8988T (cell line): Measurements from ENCODE around the gene BCL2L14.

Experiments
- DNase-seq: peaks from one replicate; pipeline ENCODE4 v3.0.0; 2011

The BCL2L14 gene

DNA sequence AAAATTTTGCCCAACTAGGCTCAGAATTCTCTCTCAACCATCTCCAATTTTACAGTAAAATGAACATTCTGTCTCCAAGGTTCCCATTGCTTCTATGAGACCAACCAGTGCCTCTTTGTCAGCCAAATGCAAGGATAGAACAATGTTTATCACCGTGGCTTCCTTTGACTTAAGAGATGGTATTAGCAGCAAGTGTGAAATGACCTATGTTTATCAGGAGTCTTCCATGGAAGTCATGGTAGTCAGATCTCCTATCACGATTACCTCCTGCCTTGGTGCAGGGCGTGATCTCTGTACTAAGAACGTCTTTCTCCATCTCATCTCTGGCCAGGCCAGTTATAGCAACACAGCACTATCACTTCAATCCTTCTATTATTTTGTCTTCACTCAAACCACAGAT is 6.1 kb upstream of the BCL2L14 start:
- no peak for DNase-seq

- no peak for DNase-seq
Measured at GRCh38 chr12:12068751-12069150, 2.0 kb upstream of the BCL2L14 start.

DNA sequence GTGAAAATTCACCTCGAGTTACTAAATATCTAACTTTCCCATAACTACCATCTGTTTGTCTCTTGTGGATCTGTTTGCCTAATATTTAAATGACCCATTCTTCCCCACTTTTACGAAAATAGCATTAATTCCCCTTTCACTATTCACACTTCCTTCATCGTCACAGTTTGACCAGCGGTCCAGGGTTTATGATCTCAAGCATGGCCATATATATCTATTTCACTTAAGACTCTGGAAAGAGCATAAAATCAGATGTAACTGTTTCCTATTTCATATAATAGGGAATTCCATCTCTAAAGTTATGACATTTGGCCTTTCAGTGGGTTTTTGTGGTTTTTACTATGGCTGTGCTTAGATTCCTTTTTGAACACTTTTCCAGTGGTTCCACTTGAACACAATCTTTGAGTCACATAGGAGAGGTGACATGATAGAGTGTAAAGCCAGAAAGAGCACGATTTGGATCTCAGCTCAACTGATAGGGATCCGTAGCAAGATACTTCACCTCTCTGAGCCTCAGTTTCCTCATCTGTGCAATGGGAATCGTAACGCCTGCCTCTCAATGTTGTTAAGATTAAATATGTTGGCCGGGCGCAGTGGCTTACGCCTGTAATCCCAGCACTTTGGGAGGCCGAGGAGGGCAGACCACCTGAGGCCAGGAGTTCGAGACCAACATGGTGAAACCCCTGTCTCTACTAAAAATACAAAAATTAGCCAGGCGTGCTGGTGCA is 754 bp upstream of the BCL2L14 start:
- DNase-seq: no peak

GRCh38 chr12:12072064-12072760 is 1.5 kb downstream of the BCL2L14 start:
- no peak for DNase-seq

DNA sequence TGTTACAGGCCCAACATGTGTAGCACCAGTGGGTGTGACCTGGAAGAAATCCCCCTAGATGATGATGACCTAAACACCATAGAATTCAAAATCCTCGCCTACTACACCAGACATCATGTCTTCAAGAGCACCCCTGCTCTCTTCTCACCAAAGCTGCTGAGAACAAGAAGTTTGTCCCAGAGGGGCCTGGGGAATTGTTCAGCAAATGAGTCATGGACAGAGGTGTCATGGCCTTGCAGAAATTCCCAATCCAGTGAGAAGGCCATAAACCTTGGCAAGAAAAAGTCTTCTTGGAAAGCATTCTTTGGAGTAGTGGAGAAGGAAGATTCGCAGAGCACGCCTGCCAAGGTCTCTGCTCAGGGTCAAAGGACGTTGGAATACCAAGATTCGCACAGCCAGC is 8.6 kb downstream of the BCL2L14 start:
- no peak for DNase-seq

GRCh38 chr12:12081836-12082497 is 11.2 kb downstream of the BCL2L14 start:
- DNase-seq: peak; percentile 40

DNA sequence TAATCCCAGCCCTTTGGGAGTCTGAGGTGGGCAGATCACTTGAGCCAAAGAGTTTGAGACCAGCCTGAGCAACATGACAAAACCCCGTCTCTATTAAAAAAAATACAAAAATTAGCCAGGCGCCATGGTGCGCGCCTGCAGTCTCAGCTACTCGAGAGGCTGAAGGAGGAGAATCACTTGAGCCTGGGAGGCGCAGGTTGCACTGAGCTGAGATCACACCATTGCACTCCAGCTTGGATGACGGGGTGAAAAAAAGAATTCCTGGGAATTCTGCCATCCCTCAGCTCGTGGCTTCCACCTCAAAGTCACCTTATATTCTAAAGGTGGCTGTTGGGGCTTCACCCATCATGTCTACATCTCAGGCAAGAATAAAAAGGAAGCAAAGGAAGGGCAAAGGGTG is 12.9 kb downstream of the BCL2L14 start:
- DNase-seq: no peak

DNA sequence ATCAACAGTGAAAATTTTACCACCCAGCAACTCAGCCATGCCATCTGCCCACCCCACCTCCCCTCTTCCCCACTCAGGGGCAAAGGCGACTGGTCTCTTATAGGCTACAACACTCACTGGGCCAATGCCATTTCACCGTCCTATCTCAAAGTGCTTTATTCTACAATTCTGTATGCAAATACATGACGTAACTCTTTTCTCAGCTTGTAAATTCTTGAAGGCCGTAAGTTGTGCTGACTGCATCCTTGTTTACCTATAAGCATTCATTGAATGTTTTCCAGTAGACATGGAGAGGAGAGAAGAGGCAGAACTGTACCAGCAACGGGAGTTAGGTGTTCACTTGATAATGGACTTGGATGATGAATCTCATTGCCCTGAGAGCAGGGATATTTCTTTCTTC is 15.6 kb downstream of the BCL2L14 start:
- DNase-seq: no peak

DNA sequence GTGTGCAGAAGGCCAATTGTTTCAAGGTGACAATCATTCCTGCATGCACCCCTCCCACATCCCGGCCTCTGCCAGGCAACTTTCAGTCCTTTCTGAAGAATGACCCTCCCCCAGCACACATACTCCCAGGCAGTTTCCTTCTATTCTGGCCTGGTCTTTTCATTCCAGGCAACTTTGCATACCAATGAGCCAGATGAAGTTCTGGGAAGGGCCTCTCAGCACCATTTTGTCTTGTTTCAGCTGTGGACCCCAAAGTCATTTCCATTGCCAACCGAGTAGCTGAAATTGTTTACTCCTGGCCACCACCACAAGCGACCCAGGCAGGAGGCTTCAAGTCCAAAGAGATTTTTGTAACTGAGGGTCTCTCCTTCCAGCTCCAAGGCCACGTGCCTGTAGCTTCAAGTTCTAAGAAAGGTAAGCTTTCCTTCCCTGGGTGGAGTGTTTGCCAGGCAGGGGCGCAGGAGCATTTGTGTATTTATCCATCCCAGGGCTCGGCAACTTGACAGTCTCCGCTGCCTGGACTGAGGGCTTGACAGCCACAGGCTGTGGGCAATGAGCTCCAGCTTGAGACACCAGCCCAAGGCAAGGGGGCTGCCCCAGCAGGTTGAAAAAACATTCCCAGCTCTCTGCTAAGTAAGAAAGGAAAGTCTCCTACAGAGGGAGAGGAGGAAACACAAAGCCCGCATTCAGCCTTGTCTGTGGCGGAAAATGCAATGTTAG is 16.4 kb downstream of the BCL2L14 start:
- DNase-seq: no peak

- no peak for DNase-seq
Measured at GRCh38 chr12:12087693-12088034, 16.9 kb downstream of the BCL2L14 start.

- DNase-seq: no peak
Measured at GRCh38 chr12:12088147-12088546, 17.4 kb downstream of the BCL2L14 start.

- DNase-seq: no peak
Measured at GRCh38 chr12:12088761-12089160, 18.0 kb downstream of the BCL2L14 start.

- DNase-seq: no peak
Measured at GRCh38 chr12:12091071-12091470, 20.3 kb downstream of the BCL2L14 start.

DNA sequence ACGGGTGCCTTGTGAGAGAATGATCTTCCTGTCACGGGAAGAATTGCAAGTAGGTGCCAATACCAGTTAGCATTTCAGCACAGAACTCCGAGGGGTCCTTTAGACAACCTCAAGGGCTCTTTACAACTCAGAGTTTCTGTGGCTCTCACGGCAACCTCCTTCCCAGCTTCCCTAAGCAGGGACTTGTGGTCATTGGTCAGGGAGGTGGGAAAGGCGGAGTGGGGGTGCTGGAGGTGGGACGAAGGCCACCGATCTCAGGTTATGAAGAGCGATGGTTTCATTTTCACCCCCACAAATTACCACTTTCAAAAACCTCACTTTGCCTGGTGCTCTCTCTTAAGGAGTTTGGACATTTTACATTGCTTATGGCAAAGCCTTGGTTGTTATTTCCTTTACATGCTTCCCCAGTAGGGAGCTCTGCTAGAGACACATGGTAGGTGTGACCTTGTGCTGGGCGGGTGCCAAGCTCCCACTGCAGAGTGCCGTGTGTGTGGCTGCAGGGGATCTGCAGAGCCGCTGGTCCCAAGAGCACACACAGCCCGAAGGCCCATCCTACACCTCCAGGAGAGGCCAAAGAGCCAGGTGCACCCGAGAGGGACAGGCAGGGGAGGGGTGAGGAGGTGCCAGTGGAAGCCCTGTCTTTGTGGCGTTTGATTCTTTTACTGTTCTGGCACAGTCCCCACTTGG is 21.4 kb downstream of the BCL2L14 start:
- no peak for DNase-seq

DNA sequence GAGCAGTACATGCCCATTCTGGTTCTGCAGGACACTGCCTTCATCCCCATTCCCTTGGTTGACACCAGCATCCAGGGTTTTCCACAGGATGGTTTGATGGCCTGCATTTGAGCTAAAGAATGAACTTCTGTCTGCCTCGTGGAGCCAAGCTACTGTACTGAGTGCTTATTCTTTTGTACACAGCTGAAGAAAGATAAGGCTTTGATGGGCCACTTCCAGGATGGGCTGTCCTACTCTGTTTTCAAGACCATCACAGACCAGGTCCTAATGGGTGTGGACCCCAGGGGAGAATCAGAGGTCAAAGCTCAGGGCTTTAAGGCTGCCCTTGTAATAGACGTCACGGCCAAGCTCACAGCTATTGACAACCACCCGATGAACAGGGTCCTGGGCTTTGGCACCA is 23.7 kb downstream of the BCL2L14 start:
- no peak for DNase-seq

DNA sequence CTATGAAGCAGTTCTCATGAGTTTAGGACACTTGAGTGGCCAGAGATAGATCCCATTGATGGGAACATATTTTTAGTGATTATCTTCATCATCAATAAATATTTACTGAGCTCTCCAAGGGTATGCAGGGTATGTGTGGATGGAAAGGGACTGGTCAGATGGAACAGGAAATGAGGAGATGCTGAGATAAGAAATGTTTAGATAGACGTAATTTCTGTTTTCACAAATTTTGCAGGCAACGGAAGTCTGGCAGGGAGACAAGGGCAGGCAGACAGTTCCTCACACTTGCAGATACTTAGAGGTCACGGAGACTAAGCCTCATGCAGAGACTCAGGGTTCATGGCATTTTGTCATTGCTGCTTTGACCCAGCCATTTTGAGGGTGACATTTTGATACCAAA is 24.3 kb downstream of the BCL2L14 start:
- DNase-seq: no peak

DNA sequence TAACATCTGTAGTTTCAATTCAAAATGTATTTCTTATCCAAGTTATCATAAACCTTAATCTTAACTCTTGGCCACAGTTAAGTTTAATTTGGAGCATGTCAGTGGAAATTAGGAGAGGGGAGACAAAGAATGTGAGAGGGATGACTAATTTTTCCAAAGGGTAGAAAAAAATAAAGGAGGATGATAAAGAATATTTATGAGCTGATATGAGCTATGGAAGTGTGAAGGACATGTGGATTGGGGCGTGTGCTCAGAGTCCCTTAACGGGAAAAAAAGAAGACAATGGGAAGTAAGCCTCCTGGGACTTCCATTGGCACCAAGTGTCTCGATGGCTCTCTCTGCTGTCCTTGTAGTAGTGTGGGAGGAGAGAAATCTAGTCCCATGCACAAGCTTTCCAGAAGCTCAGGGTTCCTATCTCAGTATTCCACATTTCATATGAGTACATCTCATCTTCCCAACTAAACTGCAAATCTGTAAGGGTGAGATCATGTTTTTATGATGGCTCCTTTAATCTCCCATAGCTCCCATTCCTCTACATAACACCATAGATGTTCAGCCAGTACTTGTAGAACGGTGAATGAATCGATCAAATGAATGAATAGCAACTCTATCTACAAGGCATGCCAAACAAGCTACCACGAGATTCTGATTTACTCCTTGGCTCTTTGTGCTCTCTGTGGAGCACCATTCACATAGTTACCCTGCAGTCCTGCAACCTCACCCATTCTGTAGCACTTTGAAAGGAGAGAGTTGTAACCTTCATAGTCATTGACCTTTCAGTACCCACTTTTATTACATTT is 27.4 kb downstream of the BCL2L14 start:
- no peak for DNase-seq

- DNase-seq: no peak
Measured at GRCh38 chr12:12098691-12099015, 27.9 kb downstream of the BCL2L14 start.

DNA sequence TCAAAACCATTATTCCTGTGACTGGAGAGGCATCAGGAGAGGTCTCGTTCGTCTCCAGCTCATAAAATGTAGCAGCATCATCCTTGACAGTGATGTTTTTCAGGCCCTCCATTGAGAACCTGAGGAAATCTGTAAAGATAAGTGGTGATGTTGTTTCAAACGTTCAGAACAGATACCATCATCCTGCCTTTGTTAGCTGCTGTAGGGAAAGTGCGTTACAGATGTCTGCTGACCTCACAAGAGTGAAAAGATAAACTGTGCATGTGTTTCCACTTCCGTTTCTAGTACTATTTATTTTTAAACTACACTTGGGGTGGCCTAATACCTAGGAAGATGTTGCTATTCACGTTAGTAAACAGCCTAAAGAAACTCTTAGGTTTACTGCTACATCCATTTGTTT is 28.4 kb downstream of the BCL2L14 start:
- no peak for DNase-seq

DNA sequence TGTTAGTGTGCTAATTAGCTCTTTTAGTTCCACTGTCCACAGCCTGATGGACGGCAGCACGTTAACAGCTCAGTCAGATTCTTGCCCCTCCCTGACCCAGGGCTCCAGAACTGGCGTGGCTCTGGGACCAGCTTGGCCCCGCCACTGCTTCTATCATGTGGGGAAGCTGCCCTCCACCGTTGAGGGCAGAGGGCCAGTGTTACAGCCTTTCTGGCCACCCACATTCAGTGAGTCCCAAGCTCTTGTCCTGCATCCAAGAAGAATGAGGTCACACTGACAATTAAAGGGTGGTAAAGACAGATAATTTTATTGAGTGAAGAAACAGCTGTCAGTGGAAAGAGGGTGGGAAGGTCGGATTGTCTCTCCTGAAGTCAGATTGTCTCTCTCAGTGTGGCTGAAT is 36.9 kb downstream of the BCL2L14 start:
- no peak for DNase-seq

DNA sequence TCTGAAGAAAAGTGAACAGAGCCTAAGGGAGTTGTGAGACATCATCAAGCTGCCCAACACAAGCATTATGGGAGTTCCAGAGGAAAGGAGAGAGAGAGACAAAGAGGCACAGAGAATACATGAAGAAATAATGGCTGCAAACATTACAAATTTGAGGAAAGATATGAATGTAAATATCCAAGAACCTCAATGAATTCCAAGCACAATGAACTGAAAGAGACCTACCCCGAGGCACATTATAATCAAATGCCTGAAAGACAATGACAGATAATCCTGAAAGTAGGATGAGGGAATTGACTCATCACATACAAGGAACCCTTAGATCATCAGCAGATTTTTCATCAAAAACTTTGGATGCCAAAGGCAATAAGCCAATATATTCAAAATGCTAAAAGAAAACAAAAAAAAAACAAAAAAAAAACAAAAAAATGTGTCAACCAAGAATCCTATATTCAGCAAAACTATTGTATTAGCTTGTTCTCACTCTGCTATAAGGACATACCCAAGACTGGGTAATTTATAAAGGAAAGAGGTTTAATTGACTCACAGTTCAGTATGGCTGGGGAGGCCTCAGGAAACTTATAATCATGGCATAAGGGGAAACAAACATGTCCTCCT is 37.8 kb downstream of the BCL2L14 start:
- DNase-seq: no peak
